K562 (cell line): Measurements from ENCODE around the gene TSGA10. TPM values are rescaled to one million over a fixed set of nuclear protein-coding genes. Genes with fewer than 3 reads are reported as not detected.
A peak's percentile ranks its signal among the peaks of the same experiment; 100 is the strongest.

Experiments used
- AFF1 ChIP-seq, 2 experiments: fragments of 450-650 bp; IDR thresholded peaks; 2 replicates each; pipeline ENCODE4 v1.6.1; 2018; ENCODE audit warnings: mild to moderate bottlenecking in 2 of 2, low read depth in 1 of 2; ENCODE audit not compliant: partially characterized antibody in 2 of 2
- ARNT ChIP-seq, 2 experiments: fragments of 450-650 bp; IDR thresholded peaks; 2 replicates each; pipeline ENCODE4 v1.6.1; 2016; ENCODE audit warnings: mild to moderate bottlenecking in 1 of 2
- CBX1 ChIP-seq: sonication (generic); IDR thresholded peaks from 2 replicates; pipeline ENCODE4 v1.6.1; 2016; ENCODE audit warnings: antibody characterized with exemption, low read depth, mild to moderate bottlenecking
- EP400 ChIP-seq: fragments of 450-650 bp; IDR thresholded peaks from 2 replicates; pipeline ENCODE4 v1.6.1; 2017; ENCODE audit warnings: antibody characterized with exemption, mild to moderate bottlenecking, moderate library complexity
- FOXA1 ChIP-seq: fragments of 450-650 bp; IDR thresholded peaks from 2 replicates; pipeline ENCODE4 v1.6.1; 2016; ENCODE audit warnings: mild to moderate bottlenecking, borderline replicate concordance
- HNRNPK ChIP-seq: fragments of 200-400 bp; formaldehyde crosslinking; IDR thresholded peaks from one replicate; pipeline ENCODE4 v1.6.1; 2018; ENCODE audit warnings: mild to moderate bottlenecking, low read depth, low read length; ENCODE audit not compliant: poor library complexity, severe bottlenecking
- MTA3 ChIP-seq: fragments of 450-650 bp; formaldehyde crosslinking; IDR thresholded peaks from 2 replicates; pipeline ENCODE4 v1.6.1; 2017; ENCODE audit warnings: mild to moderate bottlenecking, borderline replicate concordance
- NCOA2 ChIP-seq, 2 experiments: fragments of 450-650 bp; IDR thresholded peaks; 2 replicates each; pipeline ENCODE4 v1.6.1; 2018; ENCODE audit warnings: mild to moderate bottlenecking in 2 of 2, moderate library complexity in 1 of 2; ENCODE audit not compliant: partially characterized antibody in 2 of 2
- NFE2 ChIP-seq: IDR thresholded peaks from 2 replicates; pipeline ENCODE4 v1.6.1; 2014; ENCODE audit warnings: antibody characterized with exemption, low read depth
- ZFX ChIP-seq: sonication (generic); formaldehyde crosslinking; IDR thresholded peaks from 2 replicates; pipeline ENCODE4 v1.8.0; 2022; ENCODE audit warnings: mild to moderate bottlenecking, missing genetic modification reagents, moderate library complexity
- ZKSCAN1 ChIP-seq: fragments of 150-350 bp; IDR thresholded peaks from 2 replicates; pipeline ENCODE4 v1.6.1; 2016; ENCODE audit warnings: low read depth, low read length
- ZNF174 ChIP-seq: fragments of 250-450 bp; sonication (Bioruptor Pico); IDR thresholded peaks from 2 replicates; pipeline ENCODE4 v1.4.0; 2020; ENCODE audit warnings: mild to moderate bottlenecking
- polyA plus RNA-seq, 8 experiments: library from polyadenylated mRNA; depleted of rRNA in 4 of 8; stranded (reverse) in 5 of 8; unstranded in 3 of 8; fragments of >200 nt; fragmentation: Nextera tagmentation in 2 of 8; fragmentation: Illumina TruSeq in 1 of 8; extraction: Ambion mirVana in 2 of 8; extraction: Trizol in 1 of 8; gene quantifications; 2 replicates each; pipeline versions ENCODE4 v1.2.1 to v1.2.3, GENCODE V29; 2011 to 2014; ENCODE audit warnings: inconsistent platforms in 1 of 8, missing spikeins in 1 of 8
- total RNA-seq, 7 experiments: library from RNA; depleted of rRNA in 6 of 7; stranded (reverse); fragments of >200 nt in 6 of 7; fragmentation: Illumina TruSeq in 2 of 7; extraction: Trizol in 2 of 7; gene quantifications; 2 replicates each; pipeline versions ENCODE4 v1.2.1 to v1.2.3, GENCODE V29; 2011 to 2021; ENCODE audit warnings: low replicate concordance in 1 of 7
- TF ChIP-seq, protein P1 (sequence below): sonication (generic); formaldehyde crosslinking; IDR thresholded peaks from 2 replicates; pipeline ENCODE4 v1.8.0; 2022; ENCODE audit warnings: missing genetic modification reagents, mild to moderate bottlenecking, borderline replicate concordance
- TF ChIP-seq, protein P2 (sequence below): sonication (generic); formaldehyde crosslinking; IDR thresholded peaks from 2 replicates; pipeline ENCODE4 v1.8.1; 2022; ENCODE audit warnings: missing genetic modification reagents

TSGA10 gene
- total and polyA plus RNA-seq, 9 of the 15 experiments (the other 6 are each of a cell fraction or from before 2014, with no cell fraction given), result 2.1 to 11.3 (median 3.2) TPM

GRCh38 chr2:99154643-99155536 lies at the start of gene TSGA10, which contains the start of gene LIPT1 (continued):
- no peak for TF ChIP-seq AFF1 (IDR thresholded peaks at IDR 0.05; ENCODE audit: low read depth in 1 of 2, partially characterized antibody in 2 of 2)
- TF ChIP-seq CBX1, result peak; percentile 70; the same call in 1 of the 2 replicates
- TF ChIP-seq HNRNPK, result no peak
- TF ChIP-seq ZFX (CRISPR knock-in tag), result peak; percentile 93
- TF ChIP-seq, protein P1, sequence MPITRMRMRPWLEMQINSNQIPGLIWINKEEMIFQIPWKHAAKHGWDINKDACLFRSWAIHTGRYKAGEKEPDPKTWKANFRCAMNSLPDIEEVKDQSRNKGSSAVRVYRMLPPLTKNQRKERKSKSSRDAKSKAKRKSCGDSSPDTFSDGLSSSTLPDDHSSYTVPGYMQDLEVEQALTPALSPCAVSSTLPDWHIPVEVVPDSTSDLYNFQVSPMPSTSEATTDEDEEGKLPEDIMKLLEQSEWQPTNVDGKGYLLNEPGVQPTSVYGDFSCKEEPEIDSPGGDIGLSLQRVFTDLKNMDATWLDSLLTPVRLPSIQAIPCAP (CRISPR knock-in tag), result no peak
- TF ChIP-seq ARNT (IDR thresholded peaks at IDR 0.05), result no peak
- peak; percentile 2; the same call in 1 of the 2 replicates for TF ChIP-seq NFE2
- TF ChIP-seq EP400, result peak; percentile 99
- TF ChIP-seq FOXA1, result no peak
- peak; percentile 67 for TF ChIP-seq ZKSCAN1
- TF ChIP-seq, protein P2, sequence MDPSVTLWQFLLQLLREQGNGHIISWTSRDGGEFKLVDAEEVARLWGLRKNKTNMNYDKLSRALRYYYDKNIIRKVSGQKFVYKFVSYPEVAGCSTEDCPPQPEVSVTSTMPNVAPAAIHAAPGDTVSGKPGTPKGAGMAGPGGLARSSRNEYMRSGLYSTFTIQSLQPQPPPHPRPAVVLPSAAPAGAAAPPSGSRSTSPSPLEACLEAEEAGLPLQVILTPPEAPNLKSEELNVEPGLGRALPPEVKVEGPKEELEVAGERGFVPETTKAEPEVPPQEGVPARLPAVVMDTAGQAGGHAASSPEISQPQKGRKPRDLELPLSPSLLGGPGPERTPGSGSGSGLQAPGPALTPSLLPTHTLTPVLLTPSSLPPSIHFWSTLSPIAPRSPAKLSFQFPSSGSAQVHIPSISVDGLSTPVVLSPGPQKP (CRISPR knock-in tag), result no peak
- TF ChIP-seq ZNF174 (CRISPR knock-in tag), result no peak
- TF ChIP-seq MTA3, result peak; percentile 92; the same call in 1 of the 2 replicates
- no peak for TF ChIP-seq NCOA2 (IDR thresholded peaks at IDR 0.05; ENCODE audit: partially characterized antibody in 2 of 2)
